ENCODE measurements around the gene TRMT44.
"Not testable (repeated sequence)": the region's sequence is repeated elsewhere in the genome, so short reads cannot be mapped to it uniquely, and the experiment has no call there.

Gene TRMT44

GRCh38 chr4:8468746-8469535 lies 28.4 kb downstream of the TRMT44 start:
- peak; percentile 11 for DNase-seq (ENCODE audit: low read depth)

- no peak for DNase-seq (ENCODE audit: low read depth)
Observed at GRCh38 chr4:8469550-8469949, 29.0 kb downstream of the TRMT44 start.

GRCh38 chr4:8470451-8471024 lies 30.0 kb downstream of the TRMT44 start:
- DNase-seq (ENCODE audit: low read depth): no peak

- DNase-seq (ENCODE audit: low read depth): no peak
Observed at GRCh38 chr4:8471211-8471875, 30.8 kb downstream of the TRMT44 start.

- no peak for DNase-seq (ENCODE audit: low read depth)
Observed at GRCh38 chr4:8472158-8472688, 31.6 kb downstream of the TRMT44 start.

- no peak for DNase-seq (ENCODE audit: low read depth)
Observed at GRCh38 chr4:8472689-8473197, 32.2 kb downstream of the TRMT44 start.

GRCh38 chr4:8473198-8473919 lies 32.8 kb downstream of the TRMT44 start:
- no peak for DNase-seq (ENCODE audit: low read depth)

GRCh38 chr4:8473920-8474590 lies 33.5 kb downstream of the TRMT44 start:
- DNase-seq (ENCODE audit: low read depth): no peak

GRCh38 chr4:8474856-8475255 lies 34.3 kb downstream of the TRMT44 start:
- DNase-seq (ENCODE audit: low read depth): no peak

GRCh38 chr4:8475751-8476575 lies 35.4 kb downstream of the TRMT44 start:
- DNase-seq (ENCODE audit: low read depth): no peak

GRCh38 chr4:8477095-8477635 lies 36.6 kb downstream of the TRMT44 start:
- no peak for DNase-seq (ENCODE audit: low read depth)

- no peak for DNase-seq (ENCODE audit: low read depth)
Observed at GRCh38 chr4:8477676-8478075, 37.1 kb downstream of the TRMT44 start.

- DNase-seq (ENCODE audit: low read depth): no peak
Observed at GRCh38 chr4:8478371-8478770, 37.8 kb downstream of the TRMT44 start.

GRCh38 chr4:8478801-8479744 lies 38.5 kb downstream of the TRMT44 start:
- DNase-seq (ENCODE audit: low read depth): no peak

GRCh38 chr4:8480221-8480620 lies 39.6 kb downstream of the TRMT44 start:
- DNase-seq (ENCODE audit: low read depth): no peak

GRCh38 chr4:8486643-8487042 lies 46.1 kb downstream of the TRMT44 start:
- DNase-seq (ENCODE audit: low read depth): not testable (repeated sequence)

GRCh38 chr4:8488791-8489369 lies 48.3 kb downstream of the TRMT44 start:
- no peak for DNase-seq (ENCODE audit: low read depth)

GRCh38 chr4:8491478-8491877 lies 50.9 kb downstream of the TRMT44 start:
- not testable (repeated sequence) for DNase-seq (ENCODE audit: low read depth)

GRCh38 chr4:8492174-8492573 lies 51.6 kb downstream of the TRMT44 start:
- no peak for DNase-seq (ENCODE audit: low read depth)

Data from stimulated activated CD8-positive, alpha-beta memory T cell treated with anti-CD3 and anti-CD28 coated beads, Interleukin-15, amount 100 ng/mL, for 24 hours (primary cell).